ENCODE results near the gene PITPNC1.

- TF ChIP-seq CTCF (IDR thresholded peaks at IDR 0.05) = no peak
- no peak for TF ChIP-seq POLR2A (IDR thresholded peaks at IDR 0.05)
Observed at GRCh38 chr17:67662712-67663111, 285.6 kb downstream of the PITPNC1 start.

Data from breast epithelium (tissue), 3 donors.